Vagina (tissue), 2 donors: ENCODE results near the gene RFPL2.
"Not testable (repeated sequence)": the region's sequence is repeated elsewhere in the genome, so short reads cannot be mapped to it uniquely, and the experiment has no call there.

Experiments
- CTCF ChIP-seq, 3 experiments: fragments of 450-650 bp in 2 of 3; fragments of 200-600 bp in 1 of 3; sonication (generic) in 1 of 3; IDR thresholded peaks; one replicate each; pipeline ENCODE4 v1.5.1; 2017 to 2019; ENCODE audit warnings: antibody characterized with exemption in 3 of 3, mild to moderate bottlenecking in 2 of 3, moderate library complexity in 2 of 3
- POLR2AphosphoS5 ChIP-seq, 2 donors: sonication (generic); formaldehyde crosslinking; IDR thresholded peaks; one replicate each; pipeline ENCODE4 v1.9.0; 2017; ENCODE audit warnings: antibody characterized with exemption in 2 of 2, mild to moderate bottlenecking in 2 of 2, low read depth in 1 of 2; ENCODE audit not compliant: insufficient read depth in 1 of 2

DNA sequence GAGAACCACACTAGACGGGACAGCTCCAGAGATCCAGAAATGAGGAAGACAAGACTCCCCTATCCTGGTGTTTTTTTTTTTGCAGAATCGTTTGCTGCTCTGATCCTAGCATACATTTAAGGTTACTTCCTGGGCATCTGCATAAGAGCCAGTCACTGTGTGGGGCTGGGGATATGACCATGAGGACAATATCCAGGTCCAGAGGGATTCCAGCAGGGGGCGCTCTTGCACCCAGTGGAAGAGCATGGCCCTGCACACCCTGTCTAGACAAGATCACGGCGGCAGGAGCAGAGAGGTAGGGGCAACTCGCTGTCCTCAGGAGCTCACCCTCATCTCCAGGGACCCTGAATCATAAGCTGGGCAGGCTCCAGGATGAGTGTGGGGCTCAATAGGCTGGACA is 64.2 kb downstream of the RFPL2 start:
- TF ChIP-seq CTCF (IDR thresholded peaks at IDR 0.05); POLR2AphosphoS5 (IDR thresholded peaks at IDR 0.05; ENCODE audit: insufficient read depth in 1 of 2, low read depth in 1 of 2): not testable (repeated sequence)
